ENCODE data around the gene UBR1. TPM values are rescaled to one million over a fixed set of nuclear protein-coding genes. Genes with fewer than 3 reads are reported as not detected.

UBR1 gene
- polyA plus RNA-seq, 1 donor = 18.4 TPM

DNA sequence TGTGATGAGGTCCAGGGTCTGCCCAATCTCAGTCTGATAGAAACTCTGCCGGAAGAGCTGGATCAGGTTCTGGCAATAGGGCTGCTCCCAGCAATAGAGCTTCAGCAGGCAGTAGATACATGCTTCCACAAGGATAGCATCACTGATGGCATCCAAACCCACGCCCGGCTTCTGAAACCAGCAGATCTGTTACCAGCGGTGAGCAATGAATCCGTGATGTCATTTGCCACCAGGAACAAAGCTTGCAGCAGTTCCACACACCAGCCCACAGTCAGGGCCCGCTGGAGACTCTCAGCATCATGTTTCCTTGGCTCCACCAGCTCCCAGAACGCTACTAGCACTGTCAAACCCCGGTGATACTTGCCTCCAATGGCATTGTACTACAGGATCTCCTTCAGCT, 166.0 kb downstream of the UBR1 start:
- H3K4me1 ChIP-seq (ENCODE audit: control insufficient read depth, insufficient read depth, low read length) = no peaks in the 10 kb centered on the region
- DNase-seq = no peak
- H3K36me3 ChIP-seq (ENCODE audit: control insufficient read depth, insufficient read depth, low read length) = peaks cover 4% of the 10 kb centered on the region
- H3K27ac ChIP-seq (ENCODE audit: low read length) = no peak overlapping the region
- WGBS (ENCODE audit: insufficient coverage, low lambda C conversion rate) = no CpG with 5 or more reads among the region's 8 CpGs
- no peaks in the 10 kb centered on the region for H3K27me3 ChIP-seq (ENCODE audit: control insufficient read depth, insufficient read depth, low read length)
- no peaks in the 10 kb centered on the region for H3K9me3 ChIP-seq (ENCODE audit: control insufficient read depth, low read depth, low read length)
- no peak overlapping the region for H3K4me3 ChIP-seq (ENCODE audit: low read length)

DNA sequence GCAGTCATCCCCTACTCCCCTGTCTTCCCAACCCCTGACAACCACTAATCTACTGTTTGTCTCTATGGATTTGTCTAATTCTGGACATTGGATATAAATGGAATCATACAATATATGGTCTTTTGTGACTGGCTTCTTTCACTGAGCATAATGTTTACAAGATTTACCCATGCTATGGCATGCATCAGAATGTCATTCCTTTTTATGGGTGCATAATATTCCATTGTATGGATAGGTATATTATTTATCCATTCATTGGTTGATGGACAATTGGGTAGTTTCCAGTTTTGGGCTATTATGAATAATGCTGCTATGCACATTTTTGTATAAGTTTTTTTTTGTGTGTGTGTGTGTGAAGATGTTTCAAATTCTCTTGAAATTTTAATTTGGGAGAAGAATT, 168.7 kb downstream of the UBR1 start:
- H3K27ac ChIP-seq (ENCODE audit: low read length) = no peak overlapping the region
- H3K36me3 ChIP-seq (ENCODE audit: control insufficient read depth, insufficient read depth, low read length) = no peaks in the 10 kb centered on the region
- H3K27me3 ChIP-seq (ENCODE audit: control insufficient read depth, insufficient read depth, low read length) = no peaks in the 10 kb centered on the region
- no peaks in the 10 kb centered on the region for H3K4me1 ChIP-seq (ENCODE audit: control insufficient read depth, insufficient read depth, low read length)
- no peaks in the 10 kb centered on the region for H3K9me3 ChIP-seq (ENCODE audit: control insufficient read depth, low read depth, low read length)
- no peak overlapping the region for H3K4me3 ChIP-seq (ENCODE audit: low read length)
- no peak for DNase-seq

- Histone ChIP-seq H3K4me3 (ENCODE audit: low read length) (no peak overlapping the region), H3K36me3 (ENCODE audit: control insufficient read depth, insufficient read depth, low read length) (no peaks in the 10 kb centered on the region), H3K4me1 (ENCODE audit: control insufficient read depth, insufficient read depth, low read length) (no peaks in the 10 kb centered on the region), H3K27me3 (ENCODE audit: control insufficient read depth, insufficient read depth, low read length) (no peaks in the 10 kb centered on the region), H3K9me3 (ENCODE audit: control insufficient read depth, low read depth, low read length) (no peaks in the 10 kb centered on the region), H3K27ac (ENCODE audit: low read length) (no peak overlapping the region)
- WGBS (ENCODE audit: insufficient coverage, low lambda C conversion rate) = no CpG with 5 or more reads among the region's 7 CpGs
- no peak for DNase-seq
Observed at GRCh38 chr15:42933886-42934667, 171.8 kb downstream of the UBR1 start.

GRCh38 chr15:42932833-42933515, 172.9 kb downstream of the UBR1 start:
- no peak overlapping the region for H3K4me3 ChIP-seq (ENCODE audit: low read length)
- no peaks in the 10 kb centered on the region for H3K9me3 ChIP-seq (ENCODE audit: control insufficient read depth, low read depth, low read length)
- H3K27ac ChIP-seq (ENCODE audit: low read length) = no peak overlapping the region
- no peaks in the 10 kb centered on the region for H3K36me3 ChIP-seq (ENCODE audit: control insufficient read depth, insufficient read depth, low read length)
- no peaks in the 10 kb centered on the region for H3K4me1 ChIP-seq (ENCODE audit: control insufficient read depth, insufficient read depth, low read length)
- no CpG with 5 or more reads among the region's 2 CpGs for WGBS (ENCODE audit: insufficient coverage, low lambda C conversion rate)
- no peaks in the 10 kb centered on the region for H3K27me3 ChIP-seq (ENCODE audit: control insufficient read depth, insufficient read depth, low read length)
- no peak for DNase-seq

GRCh38 chr15:42931702-42932486, 173.9 kb downstream of the UBR1 start:
- WGBS (ENCODE audit: insufficient coverage, low lambda C conversion rate) = 100% methylated on average over 2 of the region's 7 CpGs
- Histone ChIP-seq H3K27me3 (ENCODE audit: control insufficient read depth, insufficient read depth, low read length) (no peaks in the 10 kb centered on the region), H3K27ac (ENCODE audit: low read length) (no peak overlapping the region), H3K4me3 (ENCODE audit: low read length) (no peak overlapping the region), H3K36me3 (ENCODE audit: control insufficient read depth, insufficient read depth, low read length) (no peaks in the 10 kb centered on the region), H3K9me3 (ENCODE audit: control insufficient read depth, low read depth, low read length) (no peaks in the 10 kb centered on the region), H3K4me1 (ENCODE audit: control insufficient read depth, insufficient read depth, low read length) (no peaks in the 10 kb centered on the region)
- DNase-seq = no peak

DNA sequence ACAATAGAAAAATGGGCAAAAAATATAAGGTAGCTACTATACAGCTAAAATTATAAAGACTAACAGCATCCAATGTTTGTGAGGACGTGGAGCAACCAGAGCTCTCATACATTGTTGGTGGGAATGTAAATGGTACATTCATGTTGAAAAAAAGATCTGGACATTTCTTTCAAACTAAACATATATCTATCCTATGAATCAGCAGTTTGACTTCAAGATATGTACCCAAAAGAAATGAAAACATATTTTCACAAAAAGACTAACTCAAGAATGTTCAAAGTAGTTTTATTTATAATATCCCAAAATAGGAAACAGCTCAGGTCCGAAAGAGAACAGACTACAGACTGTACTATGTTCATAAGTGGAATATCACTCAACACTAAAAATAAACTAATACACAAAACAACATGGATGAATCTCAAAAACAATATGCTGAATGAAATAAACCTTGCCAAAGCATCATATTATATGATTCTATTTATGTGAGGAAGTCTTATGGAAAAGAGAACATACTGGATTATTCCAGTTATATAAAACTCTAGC, 176.5 kb downstream of the UBR1 start:
- 80% methylated on average over 1 of the region's 2 CpGs for WGBS (ENCODE audit: insufficient coverage, low lambda C conversion rate)
- no peak for DNase-seq
- H3K27me3 ChIP-seq (ENCODE audit: control insufficient read depth, insufficient read depth, low read length) = no peaks in the 10 kb centered on the region
- no peaks in the 10 kb centered on the region for H3K36me3 ChIP-seq (ENCODE audit: control insufficient read depth, insufficient read depth, low read length)
- no peaks in the 10 kb centered on the region for H3K4me1 ChIP-seq (ENCODE audit: control insufficient read depth, insufficient read depth, low read length)
- H3K27ac ChIP-seq (ENCODE audit: low read length) = no peak overlapping the region
- H3K9me3 ChIP-seq (ENCODE audit: control insufficient read depth, low read depth, low read length) = no peaks in the 10 kb centered on the region
- H3K4me3 ChIP-seq (ENCODE audit: low read length) = no peak overlapping the region

- no peak overlapping the region for H3K27ac ChIP-seq (ENCODE audit: low read length)
- H3K27me3 ChIP-seq (ENCODE audit: control insufficient read depth, insufficient read depth, low read length) = no peaks in the 10 kb centered on the region
- H3K4me1 ChIP-seq (ENCODE audit: control insufficient read depth, insufficient read depth, low read length) = no peaks in the 10 kb centered on the region
- peak overlapping the region; percentile 70 for H3K4me3 ChIP-seq (ENCODE audit: low read length)
- no peaks in the 10 kb centered on the region for H3K36me3 ChIP-seq (ENCODE audit: control insufficient read depth, insufficient read depth, low read length)
- no CpG with 5 or more reads among the region's 19 CpGs for WGBS (ENCODE audit: insufficient coverage, low lambda C conversion rate)
- no peaks in the 10 kb centered on the region for H3K9me3 ChIP-seq (ENCODE audit: control insufficient read depth, low read depth, low read length)
- DNase-seq = peak in 1 of 2 donors; percentile 36
Observed at GRCh38 chr15:42921342-42921731, 184.5 kb downstream of the UBR1 start.

DNA sequence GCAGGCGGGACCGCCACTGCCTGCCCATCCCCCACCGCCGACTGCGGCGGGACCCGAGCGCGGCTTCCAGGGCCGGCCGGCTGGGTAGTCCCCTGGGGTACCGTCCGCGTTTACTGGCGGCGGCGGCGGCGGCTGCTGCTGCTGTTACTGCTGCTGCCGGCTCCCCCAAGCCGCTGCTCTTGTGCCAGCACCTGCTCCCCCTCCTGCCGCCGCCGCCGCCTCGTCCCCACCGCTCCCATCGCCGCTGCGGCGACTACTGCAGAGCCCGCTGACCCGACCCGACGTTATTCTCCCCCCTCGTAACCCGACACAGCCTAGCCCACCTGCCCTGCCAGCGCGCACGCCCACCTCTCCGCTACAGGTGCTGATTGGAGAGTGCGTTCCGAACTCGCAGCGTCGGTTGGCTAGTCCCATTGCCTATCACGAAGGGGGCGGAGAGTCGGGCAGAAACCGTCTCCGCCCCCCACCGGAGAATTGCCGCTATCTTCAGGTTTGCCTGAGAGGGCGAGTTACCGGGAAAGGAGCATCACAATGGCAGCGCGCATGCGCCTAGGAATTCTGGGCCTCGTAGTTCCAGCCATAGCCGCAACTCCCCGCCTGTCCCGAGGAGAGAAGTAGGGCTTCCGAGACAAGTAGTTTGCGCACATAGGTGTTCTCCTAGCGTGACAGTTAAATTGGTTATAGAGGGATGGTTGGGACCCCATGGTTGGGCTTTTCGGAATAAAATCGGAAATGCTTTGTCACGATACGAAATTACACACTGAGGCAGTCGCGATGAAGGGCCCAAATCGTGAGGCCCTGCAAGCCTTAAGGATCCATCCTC, 185.1 kb downstream of the UBR1 start, which contains the start of gene TTBK2:
Gene TTBK2, minus strand, starts transcription at position 260 of the 823 bp plus-strand sequence. CDS start 42,161 bp downstream, outside the sequence.
- H3K9me3 ChIP-seq (ENCODE audit: control insufficient read depth, low read depth, low read length) = no peaks in the 10 kb centered on the region
- peak within 1 kb of the TSS; percentile 70 for H3K4me3 ChIP-seq (ENCODE audit: low read length)
- DNase-seq = peak; percentile 99
- H3K27me3 ChIP-seq (ENCODE audit: control insufficient read depth, insufficient read depth, low read length) = no peaks in the 10 kb centered on the region
- H3K4me1 ChIP-seq (ENCODE audit: control insufficient read depth, insufficient read depth, low read length) = no peaks in the 10 kb centered on the region
- no CpG with 5 or more reads among the region's 72 CpGs for WGBS (ENCODE audit: insufficient coverage, low lambda C conversion rate)
- peak within 1 kb of the TSS; percentile 62 for H3K27ac ChIP-seq (ENCODE audit: low read length)
- H3K36me3 ChIP-seq (ENCODE audit: control insufficient read depth, insufficient read depth, low read length) = no peaks in the 10 kb centered on the region

DNA sequence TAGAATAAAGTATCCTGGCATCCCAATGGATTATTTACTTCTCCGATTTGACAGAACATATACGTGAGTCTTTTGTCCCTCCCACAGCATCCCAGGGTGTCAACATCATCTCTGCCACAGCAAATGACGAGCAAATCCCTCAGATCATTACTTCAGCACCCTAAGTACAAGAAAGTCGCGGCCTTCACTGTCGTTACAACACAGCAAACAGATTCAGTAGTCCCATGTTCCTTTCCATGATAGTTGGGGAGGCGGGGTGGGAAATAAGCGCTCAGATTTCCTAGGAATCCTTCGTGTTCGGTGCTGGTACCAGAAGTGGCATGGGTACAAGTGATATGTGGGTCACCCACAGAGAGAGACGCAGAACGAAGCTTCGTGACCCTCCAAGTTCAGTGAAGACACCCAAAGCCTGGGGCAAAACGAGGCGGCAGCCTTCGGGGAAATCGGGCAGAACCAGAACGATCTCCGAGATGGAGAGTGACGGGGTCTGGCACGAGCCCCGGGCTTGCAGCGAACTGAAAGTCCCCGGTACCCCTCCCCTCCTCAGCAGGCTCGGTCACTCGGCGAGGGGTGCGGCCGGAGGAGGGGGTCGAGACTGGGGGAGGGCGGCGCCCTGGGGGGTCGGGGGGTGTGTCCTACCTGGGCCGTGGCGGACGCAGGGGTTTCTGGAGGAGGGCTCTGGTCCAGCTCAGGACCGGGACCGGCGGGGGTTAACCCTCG, 185.9 kb downstream of the UBR1 start:
- Histone ChIP-seq H3K36me3 (ENCODE audit: control insufficient read depth, insufficient read depth, low read length) (no peaks in the 10 kb centered on the region), H3K4me3 (ENCODE audit: low read length) (peak overlapping the region; percentile 70), H3K9me3 (ENCODE audit: control insufficient read depth, low read depth, low read length) (no peaks in the 10 kb centered on the region), H3K4me1 (ENCODE audit: control insufficient read depth, insufficient read depth, low read length) (no peaks in the 10 kb centered on the region), H3K27ac (ENCODE audit: low read length) (peak overlapping the region; percentile 62), H3K27me3 (ENCODE audit: control insufficient read depth, insufficient read depth, low read length) (no peaks in the 10 kb centered on the region)
- DNase-seq = peak; percentile 21 to 59
- no CpG with 5 or more reads among the region's 40 CpGs for WGBS (ENCODE audit: insufficient coverage, low lambda C conversion rate)
